MM.1S (cell line): ENCODE results near the gene AKR1C4.

Source experiments
- CTCF ChIP-seq: fragments of 300-600 bp; sonication (generic); IDR thresholded peaks from 2 replicates; pipeline ENCODE4 v1.5.1; 2016; ENCODE audit warnings: antibody characterized with exemption, low read length, mixed read lengths
- EZH2phosphoT487 ChIP-seq: fragments of 300-600 bp; sonication (generic); IDR thresholded peaks from 2 replicates; pipeline ENCODE4 v1.6.1; 2018; ENCODE audit warnings: antibody characterized with exemption, low read length

- TF ChIP-seq CTCF, result no peak
- TF ChIP-seq EZH2phosphoT487, result no peak
Measured at GRCh38 chr10:5147981-5148677, 48.5 kb upstream of the AKR1C4 start.
